HepG2 (cell line): ENCODE results near the gene ANO9. TPM values are rescaled to one million over a fixed set of nuclear protein-coding genes. Genes with fewer than 3 reads are reported as not detected.

Experiments used
- ERF ChIP-seq: IDR thresholded peaks from 2 replicates; pipeline ENCODE4 v1.6.1; 2018; ENCODE audit warnings: missing biosample characterization, missing genetic modification reagents
- FIP1L1 ChIP-seq: fragments of 200-400 bp; formaldehyde crosslinking; IDR thresholded peaks from 2 replicates; pipeline ENCODE4 v1.6.1; 2018; ENCODE audit warnings: low read depth, mild to moderate bottlenecking, low read length, moderate library complexity, borderline replicate concordance; ENCODE audit not compliant: insufficient read depth
- FOXO1 ChIP-seq: sonication (generic); formaldehyde crosslinking; IDR thresholded peaks from 2 replicates; pipeline ENCODE4 v1.4.0; 2020; ENCODE audit warnings: missing genetic modification reagents
- GLMP ChIP-seq: sonication (generic); formaldehyde crosslinking; IDR thresholded peaks from 2 replicates; pipeline ENCODE4 v1.9.0; 2021; ENCODE audit warnings: missing genetic modification reagents, mild to moderate bottlenecking, borderline replicate concordance
- HBP1 ChIP-seq: IDR thresholded peaks from 2 replicates; pipeline ENCODE4 v1.6.1; 2016; ENCODE audit warnings: low read depth, control low read depth
- RAD51 ChIP-seq: fragments of 450-650 bp; IDR thresholded peaks from 2 replicates; pipeline ENCODE4 v1.6.1; 2016; ENCODE audit warnings: borderline replicate concordance
- SETDB1 ChIP-seq: sonication (generic); formaldehyde crosslinking; IDR thresholded peaks from 2 replicates; pipeline ENCODE4 v1.5.1; 2020; ENCODE audit warnings: missing genetic modification reagents, mild to moderate bottlenecking, borderline replicate concordance
- SNRNP70 ChIP-seq: fragments of 200-400 bp; formaldehyde crosslinking; IDR thresholded peaks from 2 replicates; pipeline ENCODE4 v1.6.1; 2017; ENCODE audit warnings: mild to moderate bottlenecking, low read depth, low read length, moderate library complexity
- SP4 ChIP-seq: sonication (generic); formaldehyde crosslinking; IDR thresholded peaks from 2 replicates; pipeline ENCODE4 v1.8.1; 2023; ENCODE audit warnings: mild to moderate bottlenecking, missing genetic modification reagents
- TBX3 ChIP-seq: fragments of 450-650 bp; IDR thresholded peaks from 2 replicates; pipeline ENCODE4 v1.6.1; 2017; ENCODE audit warnings: antibody characterized with exemption, mild to moderate bottlenecking, inconsistent platforms, borderline replicate concordance
- TCF12 ChIP-seq, 2 experiments: fragments of 450-650 bp in 1 of 2; sonication (generic) in 1 of 2; formaldehyde crosslinking in 1 of 2; IDR thresholded peaks; 2 replicates each; pipeline versions ENCODE4 v1.6.1 to v1.8.0; 2017 to 2022; ENCODE audit warnings: antibody characterized with exemption in 1 of 2, mild to moderate bottlenecking in 1 of 2, missing genetic modification reagents in 1 of 2, moderate library complexity in 1 of 2
- TRAFD1 ChIP-seq: sonication (generic); formaldehyde crosslinking; IDR thresholded peaks from 2 replicates; pipeline ENCODE4 v1.5.1; 2020; ENCODE audit warnings: missing genetic modification reagents, mild to moderate bottlenecking, borderline replicate concordance
- ZNF34 ChIP-seq: sonication (generic); formaldehyde crosslinking; IDR thresholded peaks from 2 replicates; pipeline ENCODE4 v1.4.0; 2020; ENCODE audit warnings: mild to moderate bottlenecking, missing genetic modification reagents, borderline replicate concordance
- ZNF558 ChIP-seq: sonication (generic); formaldehyde crosslinking; IDR thresholded peaks from 2 replicates; pipeline ENCODE4 v1.9.0; 2022; ENCODE audit warnings: mild to moderate bottlenecking, missing genetic modification reagents, borderline replicate concordance
- ZNF687 ChIP-seq: sonication (generic); formaldehyde crosslinking; IDR thresholded peaks from 2 replicates; pipeline ENCODE4 v1.5.1; 2020; ENCODE audit warnings: mild to moderate bottlenecking, missing genetic modification reagents, moderate library complexity
- ZNF7 ChIP-seq: IDR thresholded peaks from 2 replicates; pipeline ENCODE4 v1.6.1; 2016; ENCODE audit warnings: missing biosample characterization, missing genetic modification reagents
- ZNF770 ChIP-seq: sonication (generic); formaldehyde crosslinking; IDR thresholded peaks from 2 replicates; pipeline ENCODE4 v1.5.0; 2020; ENCODE audit warnings: mild to moderate bottlenecking, missing genetic modification reagents
- polyA plus RNA-seq, 8 experiments: library from polyadenylated mRNA; depleted of rRNA in 3 of 8; stranded (reverse) in 7 of 8; unstranded in 1 of 8; fragments of >200 nt; fragmentation: Illumina TruSeq in 4 of 8; extraction: Trizol in 4 of 8; gene quantifications; 2 replicates each; pipeline versions ENCODE4 v1.2.1 to v1.2.3, GENCODE V29; 2011 to 2016; ENCODE audit warnings: low read depth in 4 of 8, missing spikeins in 1 of 8, mixed read lengths in 1 of 8; ENCODE audit not compliant: insufficient read depth in 1 of 8
- total RNA-seq, 5 experiments: library from RNA; depleted of rRNA; stranded (reverse); fragments of >200 nt; fragmentation: Illumina TruSeq; extraction: Trizol; gene quantifications; 2 replicates each; pipeline ENCODE4 v1.2.3, GENCODE V29; 2016; ENCODE audit warnings: low read depth in 1 of 5

The ANO9 gene
- total and polyA plus RNA-seq, 2 of the 13 experiments (the other 11 are each of a cell fraction or from before 2014, with no cell fraction given) = 8.9 to 14.3 TPM

GRCh38 chr11:394034-394857 lies 47.6 kb downstream of the ANO9 start, which contains the start of gene PKP3 (continued):
- TF ChIP-seq TRAFD1 (CRISPR knock-in tag) (no peak), ZNF34 (CRISPR knock-in tag) (no peak), FIP1L1 (no peak), ZNF770 (CRISPR knock-in tag) (peak; percentile 51; the same call in 1 of the 2 replicates), SNRNP70 (no peak), SP4 (CRISPR knock-in tag) (no peak; the same call in 1 of the 2 replicates), ZNF558 (no peak; the same call in 1 of the 2 replicates), HBP1 (CRISPR knock-in tag) (0 out of 2 replicates have a peak, but pooled peaks have one; percentile 15), SETDB1 (no peak), ZNF7 (no peak), RAD51 (no peak), ERF (CRISPR knock-in tag) (no peak), FOXO1 (no peak), TBX3 (no peak), ZNF687 (CRISPR knock-in tag) (peak; percentile 94), GLMP (CRISPR knock-in tag) (no peak), TCF12 (IDR thresholded peaks at IDR 0.05) (no peak), TCF12 (CRISPR knock-in tag; IDR thresholded peaks at IDR 0.05) (peak; percentile 34; the same call in 1 of the 2 replicates)
